ENCODE data around the gene SLC6A1. TPM values are rescaled to one million over a fixed set of nuclear protein-coding genes. Genes with fewer than 3 reads are reported as not detected.

SLC6A1 gene
- total and polyA plus RNA-seq, 2 of the 8 experiments (the other 6 are each of a cell fraction or from before 2014, with no cell fraction given), result 0.30 to 0.63 TPM

DNA sequence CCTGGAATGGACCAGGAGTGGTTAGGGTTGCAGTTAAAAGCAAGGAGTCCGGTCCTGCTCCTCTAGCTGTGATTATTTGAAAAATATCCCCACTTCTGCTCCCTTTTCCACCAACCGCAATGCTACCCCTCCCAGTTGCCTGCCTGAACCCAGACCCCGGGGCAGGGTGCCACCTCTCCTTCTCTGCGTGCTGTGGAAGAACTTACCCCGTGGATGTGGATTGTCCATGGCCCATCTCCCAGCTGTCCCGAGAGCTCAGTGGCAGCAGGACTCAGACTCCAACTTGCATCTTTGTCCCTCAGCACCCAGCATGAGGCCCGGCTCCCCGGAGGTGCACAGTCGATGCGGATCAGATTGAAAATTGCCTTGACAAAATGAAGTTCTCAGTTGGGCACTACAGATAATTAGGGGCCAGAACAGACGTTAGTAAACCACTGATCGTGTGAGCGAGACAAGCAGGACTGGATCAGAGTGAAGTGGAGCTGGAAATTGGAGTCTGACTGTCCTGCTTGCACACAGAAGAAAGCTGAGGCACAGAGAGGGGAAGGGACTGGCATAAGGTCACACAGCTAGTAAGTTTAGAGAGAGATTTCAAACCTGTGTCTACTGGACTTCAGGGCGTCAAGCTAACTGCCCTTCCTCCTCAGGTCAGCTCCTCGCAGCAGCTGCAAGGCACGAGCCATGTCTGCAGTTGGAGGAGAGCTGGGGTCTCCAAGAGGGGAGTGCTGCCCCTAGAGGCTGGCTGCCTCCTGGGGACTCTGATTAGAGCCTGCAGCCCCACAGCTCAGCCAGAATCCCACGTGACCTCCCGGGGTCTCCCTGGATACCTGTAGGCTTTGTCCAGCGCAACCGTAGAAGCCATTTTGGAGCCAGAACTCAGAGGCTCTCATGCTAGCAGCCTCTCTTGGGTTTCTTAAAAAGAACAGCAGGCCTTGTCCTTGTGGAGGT lies 14.7 kb downstream of the SLC6A1 start (continued):
- TF ChIP-seq, protein P1, sequence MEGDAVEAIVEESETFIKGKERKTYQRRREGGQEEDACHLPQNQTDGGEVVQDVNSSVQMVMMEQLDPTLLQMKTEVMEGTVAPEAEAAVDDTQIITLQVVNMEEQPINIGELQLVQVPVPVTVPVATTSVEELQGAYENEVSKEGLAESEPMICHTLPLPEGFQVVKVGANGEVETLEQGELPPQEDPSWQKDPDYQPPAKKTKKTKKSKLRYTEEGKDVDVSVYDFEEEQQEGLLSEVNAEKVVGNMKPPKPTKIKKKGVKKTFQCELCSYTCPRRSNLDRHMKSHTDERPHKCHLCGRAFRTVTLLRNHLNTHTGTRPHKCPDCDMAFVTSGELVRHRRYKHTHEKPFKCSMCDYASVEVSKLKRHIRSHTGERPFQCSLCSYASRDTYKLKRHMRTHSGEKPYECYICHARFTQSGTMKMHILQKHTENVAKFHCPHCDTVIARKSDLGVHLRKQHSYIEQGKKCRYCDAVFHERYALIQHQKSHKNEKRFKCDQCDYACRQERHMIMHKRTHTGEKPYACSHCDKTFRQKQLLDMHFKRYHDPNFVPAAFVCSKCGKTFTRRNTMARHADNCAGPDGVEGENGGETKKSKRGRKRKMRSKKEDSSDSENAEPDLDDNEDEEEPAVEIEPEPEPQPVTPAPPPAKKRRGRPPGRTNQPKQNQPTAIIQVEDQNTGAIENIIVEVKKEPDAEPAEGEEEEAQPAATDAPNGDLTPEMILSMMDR (IDR thresholded peaks at IDR 0.05; ENCODE audit: control extremely low read depth in 1 of 3, insufficient read depth in 1 of 3, low read depth in 1 of 3, low read length in 3 of 3), result peak; percentile 48 to 70 (median 56)
- TF ChIP-seq RAD21 (IDR thresholded peaks at IDR 0.05 in 1 of 2, conservative IDR thresholded peaks at IDR 0.05 in 1 of 2; ENCODE audit: low read depth in 2 of 2, low read length in 2 of 2), result peak; percentile 36 to 45; a peak in 3 of 4 replicates
- TF ChIP-seq, protein P2, sequence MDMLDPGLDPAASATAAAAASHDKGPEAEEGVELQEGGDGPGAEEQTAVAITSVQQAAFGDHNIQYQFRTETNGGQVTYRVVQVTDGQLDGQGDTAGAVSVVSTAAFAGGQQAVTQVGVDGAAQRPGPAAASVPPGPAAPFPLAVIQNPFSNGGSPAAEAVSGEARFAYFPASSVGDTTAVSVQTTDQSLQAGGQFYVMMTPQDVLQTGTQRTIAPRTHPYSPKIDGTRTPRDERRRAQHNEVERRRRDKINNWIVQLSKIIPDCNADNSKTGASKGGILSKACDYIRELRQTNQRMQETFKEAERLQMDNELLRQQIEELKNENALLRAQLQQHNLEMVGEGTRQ (IDR thresholded peaks at IDR 0.05; ENCODE audit: low read length), result peak; percentile 68

Measured in H1 (cell line).